GM12875 (cell line): ENCODE data around the gene PLOD2.

Source experiments
- H3K4me3 ChIP-seq: one replicate; pipeline ENCODE4 v1.5.1; 2011; ENCODE audit warnings: low read depth, low read length, control low read depth
- TF ChIP-seq, protein P1 (sequence below): IDR thresholded peaks from 2 replicates; pipeline ENCODE4 v1.5.1; 2011; ENCODE audit warnings: low read depth, mild to moderate bottlenecking, control low read depth, inconsistent platforms, low read length, moderate library complexity, borderline replicate concordance; ENCODE audit not compliant: insufficient read depth

The PLOD2 gene

GRCh38 chr3:146156666-146157314 lies 4.2 kb downstream of the PLOD2 start:
- TF ChIP-seq, protein P1, sequence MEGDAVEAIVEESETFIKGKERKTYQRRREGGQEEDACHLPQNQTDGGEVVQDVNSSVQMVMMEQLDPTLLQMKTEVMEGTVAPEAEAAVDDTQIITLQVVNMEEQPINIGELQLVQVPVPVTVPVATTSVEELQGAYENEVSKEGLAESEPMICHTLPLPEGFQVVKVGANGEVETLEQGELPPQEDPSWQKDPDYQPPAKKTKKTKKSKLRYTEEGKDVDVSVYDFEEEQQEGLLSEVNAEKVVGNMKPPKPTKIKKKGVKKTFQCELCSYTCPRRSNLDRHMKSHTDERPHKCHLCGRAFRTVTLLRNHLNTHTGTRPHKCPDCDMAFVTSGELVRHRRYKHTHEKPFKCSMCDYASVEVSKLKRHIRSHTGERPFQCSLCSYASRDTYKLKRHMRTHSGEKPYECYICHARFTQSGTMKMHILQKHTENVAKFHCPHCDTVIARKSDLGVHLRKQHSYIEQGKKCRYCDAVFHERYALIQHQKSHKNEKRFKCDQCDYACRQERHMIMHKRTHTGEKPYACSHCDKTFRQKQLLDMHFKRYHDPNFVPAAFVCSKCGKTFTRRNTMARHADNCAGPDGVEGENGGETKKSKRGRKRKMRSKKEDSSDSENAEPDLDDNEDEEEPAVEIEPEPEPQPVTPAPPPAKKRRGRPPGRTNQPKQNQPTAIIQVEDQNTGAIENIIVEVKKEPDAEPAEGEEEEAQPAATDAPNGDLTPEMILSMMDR, result no peak
- H3K4me3 ChIP-seq, result no peak overlapping the region

- no peak overlapping the region for H3K4me3 ChIP-seq
- TF ChIP-seq, protein P1, result no peak
Observed at GRCh38 chr3:146156095-146156494, 4.9 kb downstream of the PLOD2 start.

- no peak overlapping the region for H3K4me3 ChIP-seq
- TF ChIP-seq, protein P1, result no peak
Observed at GRCh38 chr3:146154995-146155394, 6.0 kb downstream of the PLOD2 start.

GRCh38 chr3:146154316-146154715 lies 6.7 kb downstream of the PLOD2 start:
- H3K4me3 ChIP-seq, result no peak overlapping the region
- TF ChIP-seq, protein P1, result no peak

DNA sequence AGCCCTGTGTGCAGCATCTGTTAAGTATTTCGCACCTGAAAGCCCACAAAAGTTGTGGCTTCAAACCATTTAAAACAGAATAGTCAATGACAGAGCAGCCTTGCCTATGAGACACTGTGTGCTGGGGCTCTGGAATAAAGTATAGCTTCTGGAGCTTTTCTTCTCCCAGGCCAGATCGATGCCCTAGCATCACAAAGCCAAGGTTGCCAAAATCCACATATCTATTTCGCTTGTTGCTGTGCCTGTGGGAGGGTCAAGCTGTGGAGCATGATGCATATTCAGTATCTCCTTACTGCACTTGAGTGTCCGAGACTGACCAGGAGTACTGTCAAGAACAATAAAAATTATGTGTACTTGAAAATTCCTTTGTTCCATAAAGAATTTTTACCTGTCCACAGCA lies 7.6 kb downstream of the PLOD2 start:
- TF ChIP-seq, protein P1, result no peak
- H3K4me3 ChIP-seq, result no peak overlapping the region

DNA sequence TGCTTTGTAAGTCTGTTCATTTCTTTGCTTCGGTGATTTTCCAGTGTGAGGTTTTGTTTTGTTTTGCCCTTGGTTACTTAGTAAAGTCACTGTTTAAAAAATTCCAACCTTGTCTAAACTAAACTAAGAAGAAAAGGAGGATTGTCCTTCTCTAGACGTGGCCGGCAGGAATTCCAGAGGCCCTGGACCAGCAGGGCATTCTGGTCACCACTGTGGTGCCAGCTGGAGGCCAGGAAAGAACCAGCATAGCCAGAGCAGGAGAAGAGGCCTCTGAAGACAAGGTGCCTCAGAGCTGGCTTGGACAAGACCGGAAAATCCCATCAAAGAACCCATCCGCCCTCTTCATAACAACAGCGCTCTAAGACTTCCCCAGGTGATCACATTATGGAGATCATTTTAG lies 8.2 kb downstream of the PLOD2 start:
- H3K4me3 ChIP-seq, result no peak overlapping the region
- TF ChIP-seq, protein P1, result no peak

GRCh38 chr3:146148468-146148931 lies 12.5 kb downstream of the PLOD2 start:
- H3K4me3 ChIP-seq, result no peak overlapping the region
- TF ChIP-seq, protein P1, result no peak
